Caco-2 (cell line): ENCODE data around the gene ZNF850. TPM values are rescaled to one million over a fixed set of nuclear protein-coding genes. Genes with fewer than 3 reads are reported as not detected.

Experiments used
- BruUV-seq: library from RNA; stranded (reverse); fragments of 400-500 nt; replicated peaks from 2 replicates; lab custom pipeline; 2021; lab: Mats Ljungman, UMichigan
- CTCF ChIA-PET: fragments of 300-600 bp; sonication (Branson Sonifier 250); formaldehyde crosslinking; loops from one replicate; lab custom pipeline; 2022; ENCODE audit warnings: antibody characterized with exemption; lab: Charles Lee
- POLR2A ChIA-PET: fragments of 300-600 bp; sonication (Branson Sonifier 250); formaldehyde crosslinking; loops from one replicate; lab custom pipeline; 2022; ENCODE audit warnings: antibody characterized with exemption; lab: Charles Lee
- DNase-seq, 2 experiments: peaks; one replicate each; pipeline versions ENCODE4 v3.0.0 to v3.0.0-alpha.2; 2020 to 2022
- H3K27me3 ChIP-seq: replicated peaks from 2 replicates; pipeline ENCODE4 v1.6.0; 2011; ENCODE audit warnings: low read length; ENCODE audit not compliant: control insufficient read depth, insufficient read depth
- H3K36me3 ChIP-seq: 2 replicates; pipeline ENCODE4 v1.5.1; 2011; ENCODE audit warnings: low read length; ENCODE audit not compliant: control insufficient read depth, insufficient read depth
- H3K4me1 ChIP-seq: fragments of 250-450 bp; sonication (Bioruptor Pico); 2 replicates; pipeline ENCODE4 v1.5.1; 2020; ENCODE audit warnings: mild to moderate bottlenecking
- H3K4me3 ChIP-seq: 2 replicates; pipeline ENCODE4 v1.5.1; 2011; ENCODE audit warnings: low read depth, mild to moderate bottlenecking, control low read depth, low read length
- H3K9me3 ChIP-seq: fragments of 250-450 bp; sonication (Bioruptor Pico); 2 replicates; pipeline ENCODE4 v1.5.1; 2020; ENCODE audit warnings: mild to moderate bottlenecking, moderate library complexity
- H3K27ac Mint-ChIP-seq: one replicate; pipeline ENCODE4 v1.8.0; 2022; ENCODE audit warnings: mixed read lengths; ENCODE audit not compliant: unreplicated experiment
- H3K27me3 Mint-ChIP-seq: one replicate; pipeline ENCODE4 v1.8.0; 2022; ENCODE audit warnings: mixed read lengths; ENCODE audit not compliant: insufficient read depth, unreplicated experiment
- H3K36me3 Mint-ChIP-seq: one replicate; pipeline ENCODE4 v1.8.0; 2022; ENCODE audit warnings: mild to moderate bottlenecking, mixed read lengths; ENCODE audit not compliant: insufficient read depth, unreplicated experiment
- H3K4me1 Mint-ChIP-seq: one replicate; pipeline ENCODE4 v1.8.0; 2022; ENCODE audit warnings: low read depth, mixed read lengths; ENCODE audit not compliant: unreplicated experiment
- H3K4me3 Mint-ChIP-seq: one replicate; pipeline ENCODE4 v1.8.0; 2022; ENCODE audit warnings: mild to moderate bottlenecking, moderate library complexity, mixed read lengths; ENCODE audit not compliant: unreplicated experiment
- H3K9me3 Mint-ChIP-seq: one replicate; pipeline ENCODE4 v1.8.0; 2022; ENCODE audit warnings: mixed read lengths; ENCODE audit not compliant: unreplicated experiment
- CTCF ChIP-seq, 2 experiments: fragments of 200-600 bp in 1 of 2; IDR thresholded peaks; 1 replicate in 1 of 2; 2 replicates in 1 of 2; pipeline versions ENCODE4 v1.5.1 to v1.8.0; 2011 to 2022; ENCODE audit warnings: antibody characterized with exemption in 1 of 2, control low read depth in 1 of 2, inconsistent platforms in 1 of 2, low read depth in 1 of 2, low read length in 1 of 2, mild to moderate bottlenecking in 1 of 2, moderate library complexity in 1 of 2; ENCODE audit not compliant: insufficient read depth in 1 of 2, severe bottlenecking in 1 of 2, unreplicated experiment in 1 of 2
- intact Hi-C: fragments of 100-400 bp; cut with micrococcal nuclease; formaldehyde crosslinking; loops from one replicate; pipeline ENCODE4 v1.10.0; 2022; ENCODE audit not compliant: unreplicated experiment
- total RNA-seq: library from RNA; stranded (reverse); gene quantifications from 2 replicates; pipeline ENCODE4 v1.2.3, GENCODE V29; 2022

Gene ZNF850
- total RNA-seq, 1 experiment from 2014 or later: 7.8 TPM

GRCh38 chr19:36674201-36674600 is 98.4 kb downstream of the ZNF850 start:
- Mint-ChIP-seq H3K27me3 (no peaks in the 10 kb centered on the region), H3K4me1 (no peaks in the 10 kb centered on the region), H3K27ac (no peak overlapping the region), H3K9me3 (peaks cover 15% of the 10 kb centered on the region), H3K4me3 (no peak overlapping the region), H3K36me3 (peaks cover 6% of the 10 kb centered on the region)
- Histone ChIP-seq H3K27me3 (no peaks in the 10 kb centered on the region), H3K4me3 (no peak overlapping the region), H3K4me1 (no peaks in the 10 kb centered on the region), H3K36me3 (no peaks in the 10 kb centered on the region), H3K9me3 (peaks cover 5% of the 10 kb centered on the region; the same call in 1 of the 2 replicates)
- intact Hi-C loops: no loop called here
- ChIA-PET POLR2A (no interaction called here), CTCF (no interaction called here)
- BruUV-seq: no TSS peak
- no peak for TF ChIP-seq CTCF (IDR thresholded peaks at IDR 0.05; ENCODE audit: insufficient read depth in 1 of 2, low read depth in 1 of 2, low read length in 1 of 2, severe bottlenecking in 1 of 2, unreplicated experiment in 1 of 2)
- DNase-seq: no peak

GRCh38 chr19:36672368-36672767 is 100.2 kb downstream of the ZNF850 start:
- Histone ChIP-seq H3K27me3 (no peaks in the 10 kb centered on the region), H3K4me3 (no peak overlapping the region), H3K4me1 (no peaks in the 10 kb centered on the region), H3K9me3 (0 out of 2 replicates have a peak, but pooled peaks cover 4% of the 10 kb centered on the region), H3K36me3 (no peaks in the 10 kb centered on the region)
- Mint-ChIP-seq H3K4me3 (no peak overlapping the region), H3K27me3 (no peaks in the 10 kb centered on the region), H3K27ac (no peak overlapping the region), H3K36me3 (no peaks in the 10 kb centered on the region), H3K4me1 (no peaks in the 10 kb centered on the region), H3K9me3 (peaks cover 14% of the 10 kb centered on the region)
- ChIA-PET CTCF (no interaction called here), POLR2A (no interaction called here)
- BruUV-seq: no TSS peak
- DNase-seq: no peak
- intact Hi-C loops: no loop called here
- TF ChIP-seq CTCF (IDR thresholded peaks at IDR 0.05; ENCODE audit: insufficient read depth in 1 of 2, low read depth in 1 of 2, low read length in 1 of 2, severe bottlenecking in 1 of 2, unreplicated experiment in 1 of 2): no peak

- Mint-ChIP-seq H3K4me3 (peak overlapping the region; percentile 25), H3K9me3 (peaks cover 31% of the 10 kb centered on the region), H3K36me3 (peaks cover 24% of the 10 kb centered on the region), H3K4me1 (peaks cover 7% of the 10 kb centered on the region), H3K27me3 (no peaks in the 10 kb centered on the region), H3K27ac (no peak overlapping the region)
- no peak for DNase-seq
- CTCF ChIA-PET: no interaction called here
- TF ChIP-seq CTCF (IDR thresholded peaks at IDR 0.05; ENCODE audit: insufficient read depth in 1 of 2, low read depth in 1 of 2, low read length in 1 of 2, severe bottlenecking in 1 of 2, unreplicated experiment in 1 of 2): no peak
- Histone ChIP-seq H3K9me3 (0 out of 2 replicates have a peak, but pooled peaks cover 4% of the 10 kb centered on the region), H3K27me3 (no peaks in the 10 kb centered on the region), H3K36me3 (no peaks in the 10 kb centered on the region), H3K4me1 (no peaks in the 10 kb centered on the region), H3K4me3 (no peak overlapping the region)
- intact Hi-C loops: loop anchor here (5.0 to 10.0 kb wide), 2 partner anchors 104 to 454 kb away; partner anchors contain the start of genes ZNF146, ZNF565 and ZNF850
- POLR2A ChIA-PET: no interaction called here
- no TSS peak for BruUV-seq
Observed at GRCh38 chr19:36668646-36669045, 104.0 kb downstream of the ZNF850 start.
